Stimulated activated CD4-positive, alpha-beta T cell treated with anti-CD3 and anti-CD28 coated beads, Interleukin-1b, Interleukin-23, amount 100 ng/mL, for 1 hour (primary cell): ENCODE results near the gene PRKCA.
"Not testable (repeated sequence)": the region's sequence is repeated elsewhere in the genome, so short reads cannot be mapped to it uniquely, and the experiment has no call there.

Source experiments
- DNase-seq, 2 donors: peaks; one replicate each; pipeline ENCODE4 v3.0.0-alpha.2; 2020; ENCODE audit warnings: low read depth in 2 of 2

PRKCA gene

DNA sequence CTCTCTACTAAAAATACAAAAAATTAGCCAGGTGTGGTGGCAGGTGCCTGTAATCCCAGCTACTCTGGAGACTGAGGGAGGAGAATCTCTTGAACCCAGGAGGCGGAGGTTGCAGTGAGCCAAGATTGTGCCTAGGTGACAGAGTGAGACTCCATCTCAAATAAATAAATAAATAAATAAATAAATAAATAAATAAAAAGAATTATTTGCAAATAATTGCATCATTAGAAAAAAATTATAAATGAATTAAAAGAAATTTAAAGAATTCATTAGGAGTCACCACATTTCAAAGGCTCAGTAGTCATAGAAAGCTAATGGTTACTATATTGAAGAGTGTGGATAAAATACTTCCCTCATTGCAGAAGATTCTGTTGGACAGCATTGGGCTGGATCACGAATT lies 322.2 kb downstream of the PRKCA start:
- not testable (repeated sequence) for DNase-seq

DNA sequence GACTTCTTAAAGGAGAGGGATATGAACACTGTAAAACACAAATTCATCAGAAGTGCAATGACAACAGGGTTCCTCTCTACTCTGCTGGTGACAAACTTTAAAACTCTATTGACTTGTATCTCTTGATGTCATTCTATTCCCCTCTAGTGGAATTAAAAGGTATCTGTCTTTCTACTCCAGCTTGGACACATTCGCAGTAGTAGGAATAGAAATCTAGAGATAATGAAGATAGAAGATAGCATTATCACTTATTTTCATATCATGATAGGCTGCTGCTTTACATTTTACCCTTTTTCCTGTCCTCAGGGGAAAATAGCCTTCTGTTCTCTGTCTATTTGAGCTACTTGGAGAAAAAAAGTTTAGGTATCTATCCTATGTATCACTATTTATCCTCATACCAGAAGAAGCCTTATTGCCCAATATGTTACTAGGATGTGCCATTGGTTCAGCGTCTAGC lies 322.9 kb downstream of the PRKCA start:
- DNase-seq = no peak

DNA sequence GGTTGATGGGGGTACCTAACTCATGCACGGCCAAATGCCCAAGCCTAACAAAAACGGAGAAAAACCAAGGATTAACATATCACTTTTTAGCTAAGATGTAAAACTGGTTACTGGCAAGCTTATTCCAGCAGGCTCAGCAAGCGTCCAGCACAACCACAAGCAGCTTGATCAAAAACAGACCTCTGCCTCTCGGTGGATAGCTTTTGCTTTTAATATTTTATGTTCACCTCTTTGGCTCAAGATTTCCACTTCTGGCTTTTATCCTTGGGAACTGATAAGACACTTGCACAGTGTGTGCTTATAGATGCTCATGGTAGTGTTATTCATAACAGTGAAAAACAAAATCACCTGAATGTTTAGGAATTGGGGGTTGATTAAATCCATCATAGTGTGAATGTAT lies 325.6 kb downstream of the PRKCA start:
- no peak for DNase-seq

DNA sequence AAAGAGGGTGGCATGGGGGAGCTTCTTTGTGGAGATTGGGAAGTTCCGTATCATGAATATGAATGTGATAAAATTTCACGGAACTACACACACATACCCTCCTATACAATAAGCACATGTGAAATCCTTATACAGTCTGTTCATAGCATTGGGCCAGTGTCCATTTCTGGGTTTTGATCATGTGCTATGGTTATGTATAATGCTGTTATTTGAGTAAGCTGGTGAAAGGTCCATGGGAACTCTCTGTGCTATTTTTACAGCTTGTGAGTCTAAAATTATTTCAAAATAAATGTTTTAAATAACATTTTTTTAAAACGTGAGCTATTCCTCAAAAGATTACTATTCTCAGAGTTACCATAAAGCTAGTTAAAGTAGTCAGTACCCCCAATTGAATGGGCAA lies 327.3 kb downstream of the PRKCA start:
- no peak for DNase-seq

DNA sequence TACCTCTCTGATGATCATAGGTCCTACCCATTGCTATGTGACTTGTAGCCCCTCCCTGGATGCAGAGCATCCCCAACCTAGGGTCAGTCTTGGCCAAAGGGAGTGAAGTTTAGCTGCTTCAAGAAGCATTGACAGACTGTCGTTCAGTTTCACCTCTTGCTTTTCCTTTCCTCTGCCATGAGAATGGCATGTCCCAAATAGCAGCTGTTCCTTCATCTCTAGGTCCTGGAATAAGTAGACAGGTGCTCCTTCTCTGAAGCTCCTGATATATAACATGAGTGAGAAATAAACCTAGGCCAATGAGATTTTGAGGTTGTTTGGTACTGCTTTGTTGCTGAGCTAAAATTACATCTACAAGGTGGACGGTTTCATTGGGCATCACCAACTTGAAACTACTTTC lies 328.0 kb downstream of the PRKCA start:
- DNase-seq = no peak

DNA sequence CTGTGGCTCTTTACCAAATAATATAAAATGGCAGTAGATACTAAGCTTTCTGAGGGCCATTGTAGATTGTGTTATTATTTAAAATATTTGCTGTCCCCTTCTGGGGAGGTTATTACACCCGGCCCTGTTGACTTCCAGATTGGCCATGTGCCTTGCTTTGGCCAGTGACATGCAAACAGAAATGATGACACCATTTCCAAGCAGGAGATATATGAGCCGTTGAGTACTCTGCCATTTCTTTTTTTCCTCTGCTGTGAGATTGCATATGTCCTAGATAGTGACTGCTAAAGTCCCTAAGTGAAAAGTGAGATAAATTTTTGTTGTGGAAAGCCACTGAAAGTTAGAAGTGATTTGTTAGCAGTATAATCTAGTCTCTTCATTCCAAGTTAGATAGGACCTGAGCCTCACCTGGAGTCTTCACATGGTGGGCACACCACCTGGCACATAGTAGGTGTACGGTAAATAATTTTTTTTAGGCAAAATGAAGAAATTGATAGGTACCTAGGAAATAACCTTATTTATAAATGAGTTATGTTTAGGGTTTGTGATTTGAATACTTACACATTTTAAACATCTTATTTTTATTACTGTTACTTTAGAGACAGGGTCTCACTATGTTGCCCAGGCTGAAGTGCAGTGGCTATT lies 328.5 kb downstream of the PRKCA start:
- no peak for DNase-seq

DNA sequence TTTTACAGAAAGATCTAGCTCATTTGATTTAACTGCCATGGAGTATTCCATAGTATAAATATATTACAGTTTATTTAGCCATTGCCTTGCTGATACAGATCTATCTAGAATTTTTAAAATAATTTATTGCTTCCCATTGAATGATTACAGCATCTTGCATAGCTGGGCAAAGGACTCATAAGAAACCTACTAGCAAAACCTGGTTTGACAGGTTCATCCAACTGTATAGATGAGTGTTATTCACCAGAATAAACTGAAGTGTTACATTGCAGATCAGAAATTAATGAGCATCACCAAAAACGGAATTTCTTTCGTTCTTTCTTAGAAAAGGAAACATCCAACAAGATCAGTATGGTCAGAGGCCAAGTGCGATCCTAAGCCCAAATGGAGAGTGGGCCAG lies 330.3 kb downstream of the PRKCA start:
- no peak for DNase-seq

DNA sequence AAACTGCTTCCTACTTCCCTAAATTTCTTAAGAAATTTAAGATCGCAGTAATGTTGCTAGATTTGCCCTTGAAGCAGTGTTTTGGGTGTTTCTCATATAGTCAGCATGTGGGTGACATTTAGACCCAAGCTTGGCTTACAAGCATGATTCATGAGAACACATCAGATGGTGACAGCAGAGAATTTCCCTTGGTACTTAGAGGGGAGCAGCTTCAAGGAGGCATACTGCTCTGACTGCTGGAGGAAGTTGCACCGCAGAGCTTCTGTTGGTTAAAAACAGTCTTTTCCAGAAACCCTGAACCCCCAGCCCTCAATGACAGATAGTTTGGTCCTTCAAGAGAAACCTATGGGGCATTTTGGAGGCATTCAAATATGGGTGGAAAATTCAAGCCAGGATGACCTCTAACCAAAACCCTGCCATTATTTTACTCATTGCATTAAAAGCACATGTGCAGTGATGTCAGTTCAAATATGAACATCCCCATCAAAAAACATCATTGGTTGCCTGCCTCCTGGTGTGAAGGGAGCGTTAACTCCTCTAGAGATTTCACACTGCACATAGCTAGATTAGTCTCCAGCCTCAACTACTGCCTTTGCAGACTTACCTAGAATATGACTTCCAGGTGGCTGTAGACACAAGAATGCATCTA lies 331.0 kb downstream of the PRKCA start:
- no peak for DNase-seq

DNA sequence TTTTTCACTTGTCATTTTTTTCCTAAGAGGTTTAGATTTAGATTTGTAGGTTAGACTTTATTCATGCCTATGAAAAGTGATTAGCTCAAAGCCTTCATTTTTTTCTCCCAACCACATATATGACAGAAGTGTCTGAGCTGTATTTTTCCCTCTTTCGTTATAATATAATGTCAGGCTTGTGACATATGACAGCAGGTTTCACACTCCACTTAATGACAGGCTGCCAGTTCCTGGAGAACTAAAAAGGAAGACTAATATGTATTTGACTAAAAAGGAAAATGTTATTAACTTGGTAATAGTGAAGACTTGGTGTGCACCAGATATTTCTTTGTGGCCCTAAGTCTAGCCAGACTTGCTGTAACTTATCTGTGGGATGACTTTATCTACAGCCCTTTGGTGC lies 331.8 kb downstream of the PRKCA start:
- DNase-seq = no peak

DNA sequence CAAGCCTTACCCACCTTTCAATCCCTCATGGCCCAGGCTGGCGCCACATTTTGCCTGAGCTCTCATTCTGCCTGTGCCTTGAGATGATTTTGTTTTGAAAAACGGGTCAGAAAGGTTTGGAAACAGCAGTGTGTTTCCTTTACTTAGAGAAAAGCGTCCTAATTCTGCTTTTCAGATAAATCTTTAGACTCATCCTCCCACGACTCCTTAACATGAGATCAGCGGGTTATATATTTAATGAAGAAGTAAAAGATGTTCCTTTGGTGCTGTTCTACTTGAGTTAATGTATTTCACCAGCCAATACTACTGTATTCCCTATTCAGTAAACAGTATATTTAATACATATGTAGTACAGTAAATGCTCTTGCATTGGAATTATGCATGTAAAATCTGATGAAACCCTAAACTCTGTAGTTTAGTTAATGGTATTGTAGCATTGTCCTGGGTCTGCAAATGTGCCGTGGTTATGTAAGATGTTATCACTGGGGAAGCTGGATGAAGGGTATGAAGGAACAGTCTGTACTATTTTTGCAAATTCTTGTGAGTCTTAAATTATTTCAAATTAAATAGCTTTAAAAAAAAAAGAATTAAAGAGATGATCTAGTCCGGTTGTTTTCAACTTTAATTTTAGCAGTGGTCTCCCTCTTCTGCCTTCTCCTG lies 333.1 kb downstream of the PRKCA start:
- no peak for DNase-seq

DNA sequence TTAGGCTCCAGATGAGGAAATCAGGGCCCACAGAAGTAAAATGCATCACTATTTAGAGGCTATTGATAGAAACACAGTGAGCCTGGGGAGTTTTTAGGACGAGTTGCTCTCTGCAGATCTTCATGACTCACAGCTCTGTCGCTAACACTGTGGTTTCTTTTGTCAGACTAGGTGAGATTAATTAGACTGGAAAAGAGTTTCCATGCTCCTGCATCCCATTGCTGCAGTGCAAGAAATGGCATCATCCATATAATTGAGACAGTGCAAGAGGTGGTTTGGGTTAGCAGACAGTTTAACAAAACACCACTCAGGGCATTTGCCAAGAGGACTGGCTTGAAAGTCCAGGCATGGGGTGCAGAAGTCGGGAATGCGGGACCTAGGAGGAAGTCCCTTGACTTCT lies 333.7 kb downstream of the PRKCA start:
- no peak for DNase-seq

DNA sequence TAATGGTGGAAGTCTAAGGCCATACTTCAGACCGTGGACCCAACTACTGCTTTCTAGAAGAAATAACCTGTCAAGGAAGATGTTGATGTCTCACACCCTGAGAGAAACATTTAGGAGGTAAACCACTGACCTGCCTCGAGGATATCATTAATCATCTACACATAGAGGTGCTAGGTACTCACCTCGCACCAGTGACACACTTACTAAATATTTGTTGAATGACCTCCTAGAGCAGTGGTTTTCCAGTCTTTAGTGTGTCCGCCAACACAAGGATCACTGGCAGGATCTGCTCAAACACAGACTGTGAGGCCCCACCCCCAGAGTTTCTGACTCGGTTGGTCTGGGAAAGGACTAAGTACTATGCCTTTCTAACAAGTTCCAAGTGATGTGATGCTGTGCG lies 335.1 kb downstream of the PRKCA start:
- DNase-seq = no peak

DNA sequence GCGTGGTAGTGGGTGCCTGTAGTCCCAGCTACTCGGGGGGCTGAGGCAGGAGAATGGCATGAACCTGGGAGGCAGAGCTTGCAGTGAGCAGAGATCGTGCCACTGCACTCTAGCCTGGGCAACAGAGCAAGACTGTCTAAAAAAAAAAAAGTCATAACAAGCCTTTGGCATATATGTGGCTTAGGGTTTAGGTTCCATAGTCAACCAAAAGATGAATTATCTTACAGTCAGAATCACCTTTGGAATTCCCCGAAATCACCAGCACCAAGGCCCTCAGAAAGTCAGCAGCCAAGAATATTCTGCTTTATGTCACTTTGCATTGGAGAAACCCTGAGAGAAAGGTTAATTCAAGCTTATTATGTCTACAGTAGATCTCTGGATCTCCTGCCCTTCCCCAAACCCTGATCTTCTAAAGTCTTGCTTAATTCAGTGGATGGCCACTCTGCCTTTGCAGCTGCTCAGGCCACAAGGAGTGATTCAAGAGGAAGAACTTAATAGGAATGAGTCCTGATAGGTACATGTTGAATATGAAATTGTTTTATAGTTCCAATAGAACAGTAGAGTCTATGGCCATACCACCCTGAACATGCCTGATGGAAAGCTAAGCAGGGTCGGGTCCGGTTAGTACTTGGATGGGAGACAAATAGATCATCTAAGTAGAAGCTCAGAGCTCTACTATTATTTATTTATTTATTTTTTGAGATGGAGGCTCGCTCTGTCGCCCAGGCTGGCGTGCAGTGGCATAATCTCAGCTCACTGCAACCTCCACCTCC lies 336.5 kb downstream of the PRKCA start:
- DNase-seq = no peak

DNA sequence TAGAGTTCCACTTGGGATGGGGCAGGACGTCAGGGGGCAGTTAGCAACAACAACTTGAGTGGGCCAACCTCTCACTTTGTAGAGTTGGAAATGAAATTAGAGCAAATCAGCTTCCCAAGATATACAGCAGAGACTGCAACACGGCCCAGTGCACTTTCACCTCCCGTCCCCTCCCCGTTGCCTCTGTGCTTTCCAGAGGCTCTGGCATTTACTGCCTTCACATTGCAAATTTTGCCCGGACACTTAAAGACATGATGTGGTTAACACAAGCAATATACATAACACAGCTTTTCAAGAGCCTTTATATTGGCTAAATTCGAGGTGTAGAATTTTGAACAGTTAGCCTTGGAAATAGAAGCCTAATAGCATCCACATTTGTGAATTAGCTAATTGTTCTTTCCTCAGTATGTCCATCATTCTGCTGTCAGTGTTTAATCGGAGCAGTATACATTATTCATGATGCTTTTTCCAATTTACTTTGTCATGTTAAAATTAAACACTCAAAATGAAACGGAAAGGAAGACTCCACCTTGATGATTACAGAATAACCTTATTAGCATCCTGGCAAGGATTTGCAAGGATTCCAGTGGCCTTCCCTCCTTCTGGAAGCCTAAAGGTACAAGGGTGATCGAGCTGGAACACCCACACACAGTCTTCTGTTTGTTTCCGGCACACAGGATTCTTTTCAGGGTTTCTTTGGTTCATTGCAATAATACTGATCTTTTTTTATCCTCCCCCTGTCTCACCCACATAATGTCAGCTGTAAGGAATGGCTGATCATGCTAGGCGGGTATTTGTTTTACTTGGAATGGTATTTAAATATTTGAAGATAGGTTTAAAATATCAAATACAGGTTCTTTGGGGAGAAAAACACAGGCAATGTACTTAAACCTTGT lies 341.6 kb downstream of the PRKCA start:
- no peak for DNase-seq

DNA sequence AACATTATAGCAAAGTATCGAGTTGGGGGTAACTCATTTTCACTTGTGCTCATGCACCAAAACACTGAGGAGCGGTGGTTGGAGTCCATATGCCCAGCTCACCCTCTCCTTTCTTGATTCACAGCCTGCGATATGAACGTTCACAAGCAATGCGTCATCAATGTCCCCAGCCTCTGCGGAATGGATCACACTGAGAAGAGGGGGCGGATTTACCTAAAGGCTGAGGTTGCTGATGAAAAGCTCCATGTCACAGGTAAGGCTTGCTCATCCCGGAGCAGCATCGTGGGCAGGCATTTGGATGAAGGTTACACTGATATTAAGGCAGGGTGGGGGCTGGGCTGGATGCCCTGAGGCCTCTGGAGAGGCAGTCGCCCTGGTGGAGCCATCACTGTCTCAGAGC lies 342.8 kb downstream of the PRKCA start:
- no peak for DNase-seq

DNA sequence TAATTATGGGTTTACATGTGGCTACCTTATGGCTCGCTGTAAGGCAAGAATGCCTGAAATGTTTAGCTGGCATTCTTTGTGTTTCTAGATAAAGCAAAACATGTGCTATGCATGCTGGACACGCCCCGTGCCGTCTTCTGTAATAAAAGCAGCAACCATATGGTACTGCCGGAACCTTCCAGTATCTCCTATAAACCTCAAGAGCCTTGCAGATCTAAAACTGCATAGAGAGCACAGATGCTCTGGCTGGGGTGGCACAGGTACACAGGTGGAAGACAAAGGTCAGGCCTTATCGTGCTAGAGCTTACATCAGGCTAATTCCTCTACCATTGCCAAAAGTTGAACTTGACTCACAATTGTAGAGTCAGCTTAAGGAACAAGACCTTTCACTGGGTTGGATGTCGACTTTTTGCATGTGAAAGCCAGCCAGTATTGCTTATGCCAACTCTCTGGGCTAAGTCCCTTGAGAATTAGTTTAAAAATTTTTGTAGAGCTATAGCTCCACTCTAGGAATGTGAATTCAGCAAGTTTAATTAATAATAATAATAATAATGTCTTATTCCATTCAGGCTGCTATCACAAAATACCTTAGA lies 345.1 kb downstream of the PRKCA start:
- no peak for DNase-seq

DNA sequence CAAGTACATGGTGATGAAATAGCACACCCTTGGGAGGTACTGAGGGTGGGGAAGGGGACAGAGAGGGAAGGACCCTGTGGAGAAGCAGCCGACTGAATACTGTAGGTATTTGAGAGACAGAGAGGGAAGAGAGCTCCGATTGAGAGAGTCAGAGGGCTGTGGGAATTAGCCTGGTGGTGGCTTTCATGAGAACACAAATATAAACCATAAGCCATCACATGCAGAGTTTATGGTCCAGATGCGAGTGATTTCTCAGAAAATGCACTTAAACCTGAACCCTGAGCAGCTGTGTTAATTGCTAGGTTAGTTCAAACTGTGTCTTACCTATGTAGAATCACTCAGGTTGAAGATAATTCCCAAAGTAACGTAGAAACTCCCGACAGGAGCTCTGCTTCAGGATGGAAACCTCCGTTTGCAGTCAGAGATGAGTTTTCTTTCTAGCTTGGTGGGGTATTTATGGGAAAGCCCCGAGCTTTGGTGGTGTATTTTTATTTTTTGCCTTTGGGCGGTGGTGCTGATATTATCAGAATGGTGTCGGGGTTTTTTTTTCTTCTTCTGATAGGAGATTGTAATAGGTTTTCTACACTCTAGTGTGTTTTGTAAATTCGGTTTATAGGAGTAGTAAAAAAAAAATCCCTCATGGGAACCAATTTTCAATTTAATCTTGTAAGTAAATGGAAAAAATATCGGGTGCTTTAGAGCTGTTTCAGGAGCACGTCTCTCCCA lies 347.6 kb downstream of the PRKCA start:
- DNase-seq = no peak

DNA sequence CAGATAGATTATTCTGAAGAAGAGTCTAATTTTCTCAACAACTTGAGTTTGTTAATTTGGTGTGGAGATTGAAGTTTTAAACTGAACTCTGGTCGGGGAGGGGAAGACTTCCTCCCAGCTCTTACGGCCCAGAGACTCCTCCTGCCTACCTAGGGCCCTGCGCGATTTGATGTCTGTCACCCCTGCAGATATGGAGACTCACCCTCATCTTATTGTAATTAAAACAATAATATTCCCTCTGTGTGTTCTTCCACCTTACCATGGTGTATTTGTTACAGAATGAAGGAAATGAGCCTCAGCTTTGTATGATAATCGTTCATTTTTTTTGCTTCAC lies 348.1 kb downstream of the PRKCA start:
- no peak for DNase-seq

DNA sequence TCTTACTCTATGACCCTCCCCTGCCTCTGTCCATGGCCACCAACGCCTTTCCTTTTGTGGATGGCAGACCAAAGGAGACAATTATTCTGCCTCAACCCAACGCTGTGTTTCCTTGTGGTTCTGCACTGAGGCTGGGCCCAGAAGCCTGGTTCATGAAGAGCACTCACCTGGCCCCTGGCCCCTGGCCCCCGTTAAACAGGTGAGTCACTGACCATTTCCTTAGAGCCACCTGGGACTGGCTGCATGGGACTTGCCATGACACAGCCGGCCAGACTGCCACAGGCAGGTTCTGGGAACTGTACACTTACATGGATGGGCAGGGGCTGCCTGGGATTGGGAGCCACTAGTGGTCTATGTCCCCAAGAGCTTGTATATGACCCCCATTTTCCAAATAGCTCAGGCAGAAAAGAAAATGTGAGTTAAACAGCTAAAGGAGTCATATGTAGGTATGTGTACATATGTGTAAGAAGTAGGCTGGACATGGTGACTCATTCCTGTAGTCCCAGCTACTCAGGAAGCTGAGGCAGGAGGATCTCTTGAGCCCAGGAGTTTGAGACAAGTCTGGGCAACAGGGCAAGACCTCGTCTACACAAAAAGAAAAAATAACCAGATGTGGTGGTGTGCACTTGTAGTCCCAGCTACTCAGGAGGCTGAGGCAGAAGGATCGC lies 350.6 kb downstream of the PRKCA start:
- no peak for DNase-seq
